Fibroblast of the aortic adventitia (primary cell): Measurements from ENCODE around the gene ZNF304. TPM values are rescaled to one million over a fixed set of nuclear protein-coding genes. Genes with fewer than 3 reads are reported as not detected.

Experiments used
- DNase-seq: peaks from one replicate; pipeline ENCODE4 v3.0.0-alpha.2; 2010; ENCODE audit warnings: low read depth
- H3K4me3 ChIP-seq: 2 replicates; pipeline ENCODE4 v1.5.1; 2011; ENCODE audit warnings: low read depth, mild to moderate bottlenecking, control low read depth, low read length, moderate library complexity
- CTCF ChIP-seq: IDR thresholded peaks from 2 replicates; pipeline ENCODE4 v1.5.1; 2011; ENCODE audit warnings: mild to moderate bottlenecking, low read length, control low read depth, inconsistent platforms; ENCODE audit not compliant: insufficient read depth
- total RNA-seq: library from RNA; depleted of rRNA; stranded (reverse); fragments of >200 nt; gene quantifications from 2 replicates; pipeline ENCODE4 v1.2.3, GENCODE V29; 2012; ENCODE audit warnings: low replicate concordance

ZNF304 gene
- total RNA-seq, 1 donor = 9.7 TPM

DNA sequence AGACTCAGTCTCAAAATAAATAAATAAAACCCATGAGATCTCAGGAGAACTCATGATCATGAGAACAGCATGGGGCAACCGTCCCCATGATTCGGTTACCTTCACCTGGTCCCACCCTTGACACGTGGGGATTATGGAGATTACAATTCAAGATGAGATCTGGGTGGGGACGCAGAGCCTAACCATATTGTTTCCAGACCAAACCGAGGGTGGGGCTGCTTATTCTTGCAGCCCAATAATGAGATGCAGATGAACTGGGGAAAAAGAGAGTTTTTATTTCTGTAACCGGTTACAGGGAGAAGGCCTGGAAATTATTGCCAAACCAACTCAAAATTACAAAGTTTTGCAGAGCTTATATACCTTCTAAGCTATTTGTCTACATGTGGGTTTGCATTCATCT, 25.1 kb downstream of the ZNF304 start:
- H3K4me3 ChIP-seq = no peak overlapping the region
- DNase-seq = no peak
- no peak for TF ChIP-seq CTCF

GRCh38 chr19:57377498-57378146, 26.6 kb downstream of the ZNF304 start:
- TF ChIP-seq CTCF = no peak
- no peak overlapping the region for H3K4me3 ChIP-seq
- no peak for DNase-seq

- H3K4me3 ChIP-seq = no peak overlapping the region
- no peak for DNase-seq
- TF ChIP-seq CTCF = no peak
These were observed 29.9 kb downstream of the ZNF304 start for GRCh38 chr19:57380923-57381322.

DNA sequence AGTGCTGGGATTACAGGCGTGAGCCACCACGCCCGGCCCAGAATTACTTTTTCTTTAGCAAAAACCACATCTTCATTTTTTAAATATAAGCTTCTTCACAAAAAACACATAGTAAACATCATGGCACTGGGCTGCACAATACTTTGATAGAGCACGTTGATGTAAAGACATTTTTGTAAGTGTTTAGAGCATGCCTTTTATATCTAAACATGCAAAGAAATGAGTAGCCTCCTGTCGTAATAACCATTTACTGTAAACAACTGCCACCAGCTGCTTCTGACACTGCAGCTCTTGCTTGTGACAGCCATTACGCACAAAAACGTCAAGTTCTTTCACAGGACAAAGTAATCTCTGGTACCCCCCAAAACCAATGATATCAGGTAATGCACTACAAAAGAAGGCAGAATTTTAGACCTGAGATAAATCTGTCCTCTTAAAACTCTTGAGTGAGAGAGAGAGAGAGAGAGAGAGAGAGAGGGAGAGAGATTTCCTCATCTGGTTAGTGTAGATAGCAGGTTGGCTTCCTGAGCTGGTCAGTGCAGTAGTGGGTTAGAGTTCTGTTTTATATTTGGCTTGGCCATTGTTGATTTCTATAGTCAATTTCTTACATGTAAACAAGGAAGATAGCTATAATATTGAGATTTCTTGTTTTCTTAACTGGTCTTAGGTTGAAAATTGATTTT, 31.9 kb downstream of the ZNF304 start:
- TF ChIP-seq CTCF = no peak
- H3K4me3 ChIP-seq = no peak overlapping the region
- no peak for DNase-seq

- peak overlapping the region; percentile 62 for H3K4me3 ChIP-seq
- TF ChIP-seq CTCF = no peak
- DNase-seq = no peak
These were observed 38.2 kb downstream of the ZNF304 start for GRCh38 chr19:57389194-57389729.

DNA sequence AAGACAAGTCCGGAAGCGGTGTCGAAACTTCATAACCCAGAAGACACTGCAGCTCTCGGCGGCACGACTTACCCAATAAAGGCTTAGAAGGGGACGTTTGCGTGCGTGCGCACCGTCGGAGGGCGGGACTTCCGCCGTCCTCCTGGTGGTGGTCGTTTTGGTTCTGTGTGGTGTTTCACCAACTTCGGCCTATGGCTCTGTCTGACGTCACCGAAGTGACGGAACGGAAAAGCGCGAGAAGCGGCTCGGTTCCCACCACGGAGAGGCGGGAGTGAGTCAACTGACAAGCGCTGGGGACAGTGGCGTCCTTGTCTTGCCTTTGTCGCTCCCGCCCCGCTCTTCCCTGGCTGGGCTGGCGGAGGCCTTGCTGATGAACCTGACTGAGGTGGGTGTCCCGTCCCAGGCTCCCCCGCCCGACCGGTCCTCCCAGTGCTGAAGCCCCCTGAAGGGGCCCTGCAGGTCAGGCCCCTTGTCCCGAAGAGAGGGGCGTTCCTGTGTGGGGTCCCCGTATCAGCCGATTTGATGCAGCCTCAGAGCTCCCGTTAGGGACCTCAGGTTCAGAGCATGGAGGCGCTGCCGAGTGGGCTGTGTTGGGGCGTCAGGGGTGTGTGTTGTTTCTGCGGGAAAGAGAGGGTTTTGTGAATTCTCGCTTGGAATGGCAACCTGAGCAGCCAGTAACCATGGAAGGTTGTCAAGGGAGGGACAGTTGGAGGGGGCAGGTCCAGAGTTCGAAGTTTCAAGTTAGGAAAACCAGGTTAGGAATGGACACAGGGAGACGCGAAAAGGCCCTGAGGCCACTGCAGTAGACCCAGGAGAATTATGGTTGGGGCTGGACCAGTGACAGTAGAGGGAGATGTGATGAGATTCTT, 38.9 kb downstream of the ZNF304 start, which contains the start of gene ZNF548:
TSS of gene ZNF548 (plus strand) at position 125 of the 869 bp plus-strand sequence. CDS start at position 371, 246 bp downstream.
- DNase-seq = peak; percentile 99
- TF ChIP-seq CTCF = peak; percentile 25

More for the DNA sequence above, 38.9 kb downstream of the ZNF304 start, which contains the start of gene ZNF548:
- H3K4me3 ChIP-seq = peak within 1 kb of the TSS; percentile 94
